ENCODE data around the gene TNFRSF9.

DNA sequence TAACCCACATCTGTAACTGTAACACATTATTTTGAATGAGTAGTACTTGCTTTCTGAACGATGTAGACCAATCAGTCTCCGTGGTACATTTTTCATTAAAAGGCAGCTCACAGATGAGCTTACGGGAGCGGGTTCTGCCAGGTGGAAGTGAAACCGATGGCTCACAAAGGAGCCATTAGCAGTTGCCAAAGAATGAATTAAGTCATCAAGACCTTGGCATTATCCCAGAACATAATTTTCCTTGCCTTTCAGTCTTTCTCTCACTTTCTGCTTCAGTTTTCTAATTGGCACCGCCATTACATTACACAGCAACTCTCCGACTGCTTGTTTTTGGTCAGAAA, 54.3 kb downstream of the TNFRSF9 start:
- TF ChIP-seq TP53 (CRISPR knock-in tag; IDR thresholded peaks at IDR 0.05) = no peak
- TF ChIP-seq POLR2AphosphoS2 (conservative IDR thresholded peaks at IDR 0.05; ENCODE audit: low read length) = no peak
- TF ChIP-seq KDM1A (IDR thresholded peaks at IDR 0.05; ENCODE audit: low read depth) = no peak
- no peak for TF ChIP-seq HOXA7 (CRISPR knock-in tag; IDR thresholded peaks at IDR 0.05)
- TF ChIP-seq, protein P1, sequence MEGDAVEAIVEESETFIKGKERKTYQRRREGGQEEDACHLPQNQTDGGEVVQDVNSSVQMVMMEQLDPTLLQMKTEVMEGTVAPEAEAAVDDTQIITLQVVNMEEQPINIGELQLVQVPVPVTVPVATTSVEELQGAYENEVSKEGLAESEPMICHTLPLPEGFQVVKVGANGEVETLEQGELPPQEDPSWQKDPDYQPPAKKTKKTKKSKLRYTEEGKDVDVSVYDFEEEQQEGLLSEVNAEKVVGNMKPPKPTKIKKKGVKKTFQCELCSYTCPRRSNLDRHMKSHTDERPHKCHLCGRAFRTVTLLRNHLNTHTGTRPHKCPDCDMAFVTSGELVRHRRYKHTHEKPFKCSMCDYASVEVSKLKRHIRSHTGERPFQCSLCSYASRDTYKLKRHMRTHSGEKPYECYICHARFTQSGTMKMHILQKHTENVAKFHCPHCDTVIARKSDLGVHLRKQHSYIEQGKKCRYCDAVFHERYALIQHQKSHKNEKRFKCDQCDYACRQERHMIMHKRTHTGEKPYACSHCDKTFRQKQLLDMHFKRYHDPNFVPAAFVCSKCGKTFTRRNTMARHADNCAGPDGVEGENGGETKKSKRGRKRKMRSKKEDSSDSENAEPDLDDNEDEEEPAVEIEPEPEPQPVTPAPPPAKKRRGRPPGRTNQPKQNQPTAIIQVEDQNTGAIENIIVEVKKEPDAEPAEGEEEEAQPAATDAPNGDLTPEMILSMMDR (IDR thresholded peaks at IDR 0.05) = no peak

Data from A549 (cell line).